Stomach smooth muscle (tissue), 2 donors: ENCODE data around the gene SPEF1.
A peak's percentile ranks its signal among the peaks of the same experiment; 100 is the strongest.

ENCODE experiments used
- H3K27ac ChIP-seq: one replicate; pipeline ENCODE4 v1.7.0; 2013; ENCODE audit warnings: mild to moderate bottlenecking, low read length, inconsistent platforms
- H3K27me3 ChIP-seq, 2 donors: one replicate each; pipeline ENCODE4 v1.7.0; 2013; ENCODE audit warnings: low read length in 2 of 2; ENCODE audit not compliant: insufficient read depth in 2 of 2, control insufficient read depth in 1 of 2
- H3K36me3 ChIP-seq, 2 donors: one replicate each; pipeline ENCODE4 v1.7.0; 2013; ENCODE audit warnings: low read length in 2 of 2; ENCODE audit not compliant: control insufficient read depth in 2 of 2, insufficient read depth in 2 of 2
- H3K4me1 ChIP-seq: one replicate; pipeline ENCODE4 v1.7.0; 2013; ENCODE audit warnings: low read length; ENCODE audit not compliant: control insufficient read depth, insufficient read depth
- H3K4me3 ChIP-seq, 2 donors: one replicate each; pipeline ENCODE4 v1.7.0; 2013; ENCODE audit warnings: low read length in 2 of 2
- H3K9ac ChIP-seq, 2 donors: one replicate each; pipeline ENCODE4 v1.7.0; 2013; ENCODE audit warnings: low read length in 2 of 2, mild to moderate bottlenecking in 1 of 2
- H3K9me3 ChIP-seq, 2 donors: one replicate each; pipeline ENCODE4 v1.7.0; 2013; ENCODE audit warnings: low read length in 2 of 2; ENCODE audit not compliant: control insufficient read depth in 2 of 2
- donor health status: healthy.
- donor health status: Pancreatic carcinoma.

Gene SPEF1

DNA sequence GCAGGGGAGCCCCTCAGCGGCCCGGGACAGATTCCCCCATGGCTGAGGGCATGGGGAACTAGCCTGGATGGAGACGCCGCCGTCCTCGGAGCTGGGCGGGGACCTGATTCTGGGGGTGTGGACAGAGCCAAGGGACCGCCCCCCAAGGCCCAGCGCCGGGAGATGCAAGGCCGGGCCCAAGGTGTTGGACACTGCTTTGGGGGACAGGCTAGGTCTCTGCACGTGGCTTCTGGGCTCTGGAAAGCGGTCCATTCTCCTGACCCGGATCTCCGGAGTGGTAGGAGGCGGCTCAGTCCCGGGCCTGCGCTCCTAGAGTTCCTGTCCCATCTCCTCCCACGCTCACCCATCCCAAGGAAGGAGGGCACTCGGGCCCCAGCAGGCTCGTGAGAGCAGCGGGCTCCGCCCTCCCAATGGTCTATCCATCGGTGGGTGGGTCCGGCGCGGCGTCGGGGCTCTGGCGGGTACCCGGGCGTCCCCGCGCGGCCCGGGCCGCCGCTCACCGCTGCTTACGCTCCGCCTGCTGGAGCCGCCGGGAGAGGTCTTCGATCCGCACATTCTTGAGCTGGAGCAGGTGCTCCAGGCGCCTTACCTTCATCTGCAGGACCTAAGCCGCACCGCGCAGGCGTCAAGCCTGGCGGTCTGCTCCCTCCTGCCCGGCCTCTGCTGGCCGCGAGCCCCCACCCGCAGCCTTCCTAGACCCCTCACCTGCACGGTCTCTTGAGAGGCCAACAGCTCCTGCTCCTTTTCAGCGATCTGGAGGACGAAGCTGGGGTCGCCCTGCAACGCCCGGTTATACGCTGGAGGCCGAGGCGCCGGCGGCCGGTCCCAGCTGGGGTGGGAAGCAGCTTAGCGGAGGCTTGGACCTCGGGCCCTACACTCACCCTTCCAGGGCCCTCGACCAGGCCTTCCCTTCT lies 3.3 kb downstream of the SPEF1 start:
- Histone ChIP-seq H3K4me3 (peak overlapping the region; percentile 67 to 76), H3K9me3 (no peaks in the 10 kb centered on the region), H3K27me3 (no peaks in the 10 kb centered on the region), H3K36me3 (no peaks in the 10 kb centered on the region), H3K27ac (no peak overlapping the region), H3K4me1 (peaks cover 21% of the 10 kb centered on the region), H3K9ac (peak overlapping the region; percentile 63 to 68)

DNA sequence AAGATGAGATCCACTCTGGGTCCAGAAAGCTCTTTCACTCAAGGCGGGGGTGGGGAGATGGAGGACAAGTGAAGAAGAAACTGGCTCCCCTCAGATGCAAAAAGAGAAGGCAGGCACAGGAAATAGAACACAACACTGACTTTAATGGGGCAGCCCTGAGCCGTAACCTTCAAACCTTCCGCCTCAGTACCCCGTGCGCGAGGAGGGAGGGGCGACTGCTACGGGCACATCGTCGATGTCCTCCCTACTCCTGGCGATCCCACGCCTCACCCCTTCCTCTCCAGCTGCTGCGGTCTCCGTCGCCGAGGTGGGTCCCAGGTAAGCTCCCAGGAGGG lies 3.9 kb downstream of the SPEF1 start:
- Histone ChIP-seq H3K27ac (no peak overlapping the region), H3K9ac (peak overlapping the region; percentile 63 to 68), H3K9me3 (no peaks in the 10 kb centered on the region), H3K36me3 (no peaks in the 10 kb centered on the region), H3K4me1 (peaks cover 21% of the 10 kb centered on the region), H3K27me3 (no peaks in the 10 kb centered on the region), H3K4me3 (peak overlapping the region; percentile 67 to 76)

- no peaks in the 10 kb centered on the region for H3K9me3 ChIP-seq
- H3K27me3 ChIP-seq: no peaks in the 10 kb centered on the region
- H3K9ac ChIP-seq: no peak overlapping the region
- no peaks in the 10 kb centered on the region for H3K36me3 ChIP-seq
- no peak overlapping the region for H3K4me3 ChIP-seq
- H3K27ac ChIP-seq: no peak overlapping the region
- peaks cover 17% of the 10 kb centered on the region for H3K4me1 ChIP-seq
Observed at GRCh38 chr20:3775457-3776108, 5.7 kb downstream of the SPEF1 start.

GRCh38 chr20:3771552-3772058 lies 9.6 kb downstream of the SPEF1 start:
- no peaks in the 10 kb centered on the region for H3K27me3 ChIP-seq
- H3K4me3 ChIP-seq: no peak overlapping the region
- no peaks in the 10 kb centered on the region for H3K9me3 ChIP-seq
- H3K4me1 ChIP-seq: peaks cover 23% of the 10 kb centered on the region
- H3K36me3 ChIP-seq: no peaks in the 10 kb centered on the region
- H3K27ac ChIP-seq: no peak overlapping the region
- H3K9ac ChIP-seq: no peak overlapping the region

- H3K27ac ChIP-seq: peak overlapping the region; percentile 97
Observed at GRCh38 chr20:3768342-3769130, 12.7 kb downstream of the SPEF1 start.

DNA sequence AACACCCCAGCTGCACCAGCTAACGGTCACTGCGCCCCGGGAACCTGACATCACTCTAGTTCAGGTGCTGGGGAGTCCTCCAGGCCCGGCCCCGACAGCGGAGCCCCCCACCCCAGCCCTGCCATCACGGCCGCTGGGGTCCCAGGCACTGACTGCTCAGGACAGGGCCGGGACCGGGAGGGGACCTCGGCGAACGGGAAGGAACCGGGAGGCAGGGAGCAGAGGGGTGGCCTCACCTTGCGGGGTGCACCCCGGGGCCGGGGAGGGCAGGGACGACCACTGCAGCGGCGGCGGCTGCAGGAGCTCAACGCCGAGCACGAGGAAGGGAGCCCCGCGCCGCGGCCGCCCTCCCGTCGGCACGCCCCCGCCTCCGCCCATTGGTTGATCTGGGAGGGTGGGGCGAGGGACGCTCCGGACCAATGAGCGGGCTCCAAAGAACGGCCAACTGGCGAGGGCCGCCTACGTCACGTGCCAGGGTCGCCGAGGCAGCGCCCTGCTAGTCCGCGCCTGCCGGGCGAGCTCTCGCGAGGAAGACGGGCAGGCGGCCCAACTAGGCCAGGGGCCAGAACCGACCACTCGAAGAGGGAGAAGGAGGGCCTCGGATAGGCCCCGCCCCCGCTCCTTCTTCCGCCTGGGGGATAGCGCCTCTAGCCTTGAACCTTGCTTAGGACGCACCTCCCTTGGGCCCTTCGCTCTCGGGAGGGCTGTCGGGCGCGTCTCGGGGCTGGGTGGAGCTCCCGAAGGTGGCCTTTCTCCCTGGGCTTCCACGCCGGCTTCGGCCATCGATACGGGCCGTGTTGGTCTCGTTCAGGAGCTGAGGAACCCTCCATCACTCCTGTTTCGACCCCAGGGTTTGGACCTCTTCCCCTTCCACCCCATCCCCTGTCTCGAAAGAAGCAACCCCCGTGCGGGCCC lies 13.6 kb downstream of the SPEF1 start, which contains the start of gene ADISSP:
TSS of gene ADISSP (minus strand) at position 327 of the 915 bp plus-strand sequence. CDS start 7,653 bp downstream, outside the sequence.
- H3K9me3 ChIP-seq: no peaks in the 10 kb centered on the region
- peak within 1 kb of the TSS; percentile 89 to 91 for H3K4me3 ChIP-seq
- no peaks in the 10 kb centered on the region for H3K27me3 ChIP-seq
- H3K27ac ChIP-seq: peak within 1 kb of the TSS; percentile 97
- H3K9ac ChIP-seq: peak within 1 kb of the TSS; percentile 72 to 93
- H3K4me1 ChIP-seq: peaks cover 54% of the 10 kb centered on the region
- no peaks in the 10 kb centered on the region for H3K36me3 ChIP-seq

More at GRCh38 chr20:3768342-3769130, 12.7 kb downstream of the SPEF1 start:
- H3K4me1 ChIP-seq: peaks cover 53% of the 10 kb centered on the region
- H3K36me3 ChIP-seq: no peaks in the 10 kb centered on the region
- peak overlapping the region; percentile 72 to 93 for H3K9ac ChIP-seq
- H3K27me3 ChIP-seq: no peaks in the 10 kb centered on the region
- H3K4me3 ChIP-seq: peak overlapping the region; percentile 60 to 91
- H3K9me3 ChIP-seq: no peaks in the 10 kb centered on the region

GRCh38 chr20:3767110-3767426 lies 14.2 kb downstream of the SPEF1 start:
- Histone ChIP-seq H3K9me3 (no peaks in the 10 kb centered on the region), H3K9ac (peak overlapping the region; percentile 71 to 76), H3K4me3 (peak overlapping the region; percentile 89 to 91), H3K27me3 (no peaks in the 10 kb centered on the region), H3K36me3 (no peaks in the 10 kb centered on the region), H3K4me1 (peaks cover 59% of the 10 kb centered on the region), H3K27ac (peak overlapping the region; percentile 97)

DNA sequence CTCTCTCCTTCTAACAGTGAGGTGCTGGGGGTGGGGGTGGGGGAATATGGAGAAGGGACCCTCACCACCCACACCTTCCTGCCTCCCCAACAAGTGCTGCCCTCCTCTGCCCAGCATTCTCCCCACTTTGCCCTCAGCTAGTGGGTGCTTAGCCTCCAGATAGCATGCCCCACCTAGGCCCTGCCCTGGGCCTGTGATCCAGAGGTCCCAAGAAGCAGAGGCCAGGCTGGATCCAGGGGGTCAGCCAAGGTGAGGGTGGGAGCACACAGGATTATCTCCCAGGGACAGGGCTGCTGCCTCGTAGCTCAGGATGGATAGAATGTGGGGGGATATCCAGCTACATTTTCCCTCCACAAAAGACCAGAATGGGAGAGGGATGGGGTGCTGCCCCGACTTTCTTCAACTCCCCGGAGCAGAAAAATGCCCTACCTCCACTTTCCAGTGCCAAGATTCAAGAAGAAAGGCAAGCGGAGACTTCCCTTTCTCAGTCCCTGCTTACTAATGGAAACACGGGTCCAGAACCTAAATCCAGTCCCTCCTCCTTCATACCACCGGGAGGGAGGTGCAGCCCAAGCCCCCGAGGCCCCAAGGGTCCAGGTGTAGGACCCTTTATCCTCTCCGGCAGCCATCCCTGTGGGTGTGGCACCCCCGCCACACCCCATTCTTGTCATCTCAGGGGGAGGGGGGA lies 14.7 kb downstream of the SPEF1 start:
- Histone ChIP-seq H3K27me3 (no peaks in the 10 kb centered on the region), H3K4me3 (peak overlapping the region; percentile 89 to 91), H3K9me3 (no peaks in the 10 kb centered on the region), H3K4me1 (peaks cover 64% of the 10 kb centered on the region), H3K9ac (peak overlapping the region; percentile 71 to 76), H3K27ac (peak overlapping the region; percentile 97), H3K36me3 (no peaks in the 10 kb centered on the region)

DNA sequence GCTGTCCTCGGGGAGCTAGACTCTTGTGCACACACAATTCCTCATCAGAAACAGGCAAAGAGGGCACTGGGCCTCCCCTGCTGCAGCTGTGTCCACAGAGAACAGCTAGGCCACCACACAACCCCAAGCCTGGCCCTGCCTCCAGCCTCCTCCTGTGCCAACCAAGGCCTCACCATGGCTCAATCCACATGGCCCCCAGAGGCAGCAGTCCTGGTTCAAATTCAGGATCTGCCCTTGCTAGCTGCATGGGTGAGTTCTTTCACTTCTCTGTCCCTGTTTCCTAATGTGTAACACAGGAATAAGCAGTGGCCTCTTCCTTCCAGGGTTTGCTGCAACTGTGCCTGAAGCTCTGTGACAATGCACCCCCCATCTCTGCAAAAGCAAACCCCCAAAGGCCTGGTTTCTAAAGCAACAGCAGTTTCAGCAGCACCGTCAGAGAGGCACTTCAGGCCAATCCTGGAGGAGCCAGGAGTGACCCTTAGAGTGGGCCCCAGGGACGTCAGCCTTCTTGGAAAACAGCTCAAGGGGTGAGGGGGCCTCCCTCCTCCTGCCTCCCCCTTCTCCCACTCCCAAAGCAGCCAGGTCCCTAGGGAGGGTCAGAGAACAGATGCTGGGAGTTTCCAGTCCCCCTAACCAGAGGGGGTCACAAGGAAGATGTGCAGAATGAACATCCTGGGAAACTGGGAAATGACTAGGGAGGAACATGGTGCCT lies 15.9 kb downstream of the SPEF1 start:
- H3K9me3 ChIP-seq: no peaks in the 10 kb centered on the region
- no peaks in the 10 kb centered on the region for H3K36me3 ChIP-seq
- H3K27ac ChIP-seq: peak overlapping the region; percentile 97
- H3K9ac ChIP-seq: peak overlapping the region in 1 of 2 donors; percentile 71
- H3K27me3 ChIP-seq: no peaks in the 10 kb centered on the region
- H3K4me1 ChIP-seq: peaks cover 76% of the 10 kb centered on the region
- peak overlapping the region; percentile 89 to 91 for H3K4me3 ChIP-seq
